Measurements from ENCODE around the gene SLC8A1.

The SLC8A1 gene

GRCh38 chr2:40317046-40317445 lies 134.8 kb downstream of the SLC8A1 start:
- Histone ChIP-seq H3K9ac (ENCODE audit: low read depth, low read length) (no peak overlapping the region), H2AFZ (ENCODE audit: low read depth, low read length) (no peak overlapping the region), H4K20me1 (ENCODE audit: insufficient read depth, low read length) (no peaks in the 10 kb centered on the region), H3K79me2 (ENCODE audit: insufficient read depth, low read length) (no peaks in the 10 kb centered on the region), H3K36me3 (ENCODE audit: insufficient read depth, low read length) (peaks cover 4% of the 10 kb centered on the region; the same call in 1 of the 2 replicates), H3K9me3 (ENCODE audit: insufficient read depth, low read length, severe bottlenecking) (peaks cover 15% of the 10 kb centered on the region), H3K4me3 (ENCODE audit: low read depth in 1 of 2, low read length in 2 of 2) (no peak overlapping the region), H3K4me1 (ENCODE audit: insufficient read depth, low read length) (no peaks in the 10 kb centered on the region), H3K27ac (ENCODE audit: low read length) (no peak overlapping the region), H3K4me2 (ENCODE audit: insufficient read depth, low read length) (no peak overlapping the region), H3K27me3 (ENCODE audit: insufficient read depth, low read length, poor library complexity) (no peaks in the 10 kb centered on the region)
- ATAC-seq (ENCODE audit: insufficient read depth, low read depth) (no peak), DNase-seq (no peak)
- TF ChIP-seq EZH2 (IDR thresholded peaks at IDR 0.05; ENCODE audit: borderline replicate concordance, low read depth, low read length, severe bottlenecking): no peak
- TF ChIP-seq CTCF (IDR thresholded peaks at IDR 0.05; ENCODE audit: borderline replicate concordance, extremely low read depth, low read length, poor library complexity, severe bottlenecking): no peak

- Histone ChIP-seq H2AFZ (ENCODE audit: low read depth, low read length) (no peak overlapping the region), H3K27ac (ENCODE audit: low read length) (no peak overlapping the region), H3K9me3 (ENCODE audit: insufficient read depth, low read length, severe bottlenecking) (peaks cover 15% of the 10 kb centered on the region), H3K27me3 (ENCODE audit: insufficient read depth, low read length, poor library complexity) (no peaks in the 10 kb centered on the region), H3K4me3 (ENCODE audit: low read depth in 1 of 2, low read length in 2 of 2) (no peak overlapping the region), H3K36me3 (ENCODE audit: insufficient read depth, low read length) (peaks cover 4% of the 10 kb centered on the region; the same call in 1 of the 2 replicates), H3K4me1 (ENCODE audit: insufficient read depth, low read length) (no peaks in the 10 kb centered on the region), H3K4me2 (ENCODE audit: insufficient read depth, low read length) (no peak overlapping the region), H4K20me1 (ENCODE audit: insufficient read depth, low read length) (no peaks in the 10 kb centered on the region), H3K9ac (ENCODE audit: low read depth, low read length) (no peak overlapping the region), H3K79me2 (ENCODE audit: insufficient read depth, low read length) (no peaks in the 10 kb centered on the region)
- ATAC-seq (ENCODE audit: insufficient read depth, low read depth) (no peak), DNase-seq (no peak)
- TF ChIP-seq CTCF (IDR thresholded peaks at IDR 0.05; ENCODE audit: borderline replicate concordance, extremely low read depth, low read length, poor library complexity, severe bottlenecking) (no peak), EZH2 (IDR thresholded peaks at IDR 0.05; ENCODE audit: borderline replicate concordance, low read depth, low read length, severe bottlenecking) (no peak)
Observed at GRCh38 chr2:40316620-40317019, 135.3 kb downstream of the SLC8A1 start.

GRCh38 chr2:40315683-40316082 lies 136.2 kb downstream of the SLC8A1 start:
- no peaks in the 10 kb centered on the region for H3K79me2 ChIP-seq (ENCODE audit: insufficient read depth, low read length)
- no peaks in the 10 kb centered on the region for H4K20me1 ChIP-seq (ENCODE audit: insufficient read depth, low read length)
- TF ChIP-seq CTCF (IDR thresholded peaks at IDR 0.05; ENCODE audit: borderline replicate concordance, extremely low read depth, low read length, poor library complexity, severe bottlenecking) (no peak), EZH2 (IDR thresholded peaks at IDR 0.05; ENCODE audit: borderline replicate concordance, low read depth, low read length, severe bottlenecking) (no peak)
- no peak overlapping the region for H3K27ac ChIP-seq (ENCODE audit: low read length)
- no peak overlapping the region for H3K9ac ChIP-seq (ENCODE audit: low read depth, low read length)
- no peak overlapping the region for H2AFZ ChIP-seq (ENCODE audit: low read depth, low read length)
- ATAC-seq (ENCODE audit: insufficient read depth, low read depth) (no peak), DNase-seq (no peak)
- H3K4me1 ChIP-seq (ENCODE audit: insufficient read depth, low read length): no peaks in the 10 kb centered on the region
- H3K4me2 ChIP-seq (ENCODE audit: insufficient read depth, low read length): no peak overlapping the region
- no peaks in the 10 kb centered on the region for H3K27me3 ChIP-seq (ENCODE audit: insufficient read depth, low read length, poor library complexity)
- peaks cover 15% of the 10 kb centered on the region for H3K9me3 ChIP-seq (ENCODE audit: insufficient read depth, low read length, severe bottlenecking)
- peaks cover 4% of the 10 kb centered on the region; the same call in 1 of the 2 replicates for H3K36me3 ChIP-seq (ENCODE audit: insufficient read depth, low read length)
- no peak overlapping the region for H3K4me3 ChIP-seq (ENCODE audit: low read depth in 1 of 2, low read length in 2 of 2)

- H4K20me1 ChIP-seq (ENCODE audit: insufficient read depth, low read length): no peaks in the 10 kb centered on the region
- ATAC-seq (ENCODE audit: insufficient read depth, low read depth): no peak
- H2AFZ ChIP-seq (ENCODE audit: low read depth, low read length): no peak overlapping the region
- no peak overlapping the region for H3K27ac ChIP-seq (ENCODE audit: low read length)
- no peaks in the 10 kb centered on the region for H3K27me3 ChIP-seq (ENCODE audit: insufficient read depth, low read length, poor library complexity)
- peaks cover 13% of the 10 kb centered on the region for H3K36me3 ChIP-seq (ENCODE audit: insufficient read depth, low read length)
- H3K4me3 ChIP-seq (ENCODE audit: low read depth in 1 of 2, low read length in 2 of 2): no peak overlapping the region
- no peak for DNase-seq
- H3K9me3 ChIP-seq (ENCODE audit: insufficient read depth, low read length, severe bottlenecking): peaks cover 14% of the 10 kb centered on the region
- H3K79me2 ChIP-seq (ENCODE audit: insufficient read depth, low read length): no peaks in the 10 kb centered on the region
- no peak overlapping the region for H3K4me2 ChIP-seq (ENCODE audit: insufficient read depth, low read length)
- H3K4me1 ChIP-seq (ENCODE audit: insufficient read depth, low read length): no peaks in the 10 kb centered on the region
- H3K9ac ChIP-seq (ENCODE audit: low read depth, low read length): no peak overlapping the region
- no peak for TF ChIP-seq CTCF (IDR thresholded peaks at IDR 0.05; ENCODE audit: borderline replicate concordance, extremely low read depth, low read length, poor library complexity, severe bottlenecking)
- TF ChIP-seq EZH2 (IDR thresholded peaks at IDR 0.05; ENCODE audit: borderline replicate concordance, low read depth, low read length, severe bottlenecking): no peak
Observed at GRCh38 chr2:40311026-40311425, 140.9 kb downstream of the SLC8A1 start.
